H9 (cell line): Measurements from ENCODE around the gene PDE1A. TPM values are rescaled to one million over a fixed set of nuclear protein-coding genes. Genes with fewer than 3 reads are reported as not detected.

Experiments used
- DNase-seq: peaks from one replicate; pipeline ENCODE4 v3.0.0-alpha.2; 2017
- H2AFZ ChIP-seq: one replicate; pipeline ENCODE4 v1.6.1; 2013; ENCODE audit warnings: mild to moderate bottlenecking, low read length, control low read depth, moderate library complexity
- H2AK5ac ChIP-seq: 2 replicates; pipeline ENCODE4 v1.6.1; 2013; ENCODE audit warnings: low read length, control low read depth, mixed read lengths; ENCODE audit not compliant: insufficient read length
- H2BK120ac ChIP-seq: one replicate; pipeline ENCODE4 v1.6.1; 2013; ENCODE audit warnings: low read depth, mild to moderate bottlenecking, low read length, control low read depth, inconsistent platforms; ENCODE audit not compliant: poor library complexity, severe bottlenecking
- H2BK12ac ChIP-seq: 2 replicates; pipeline ENCODE4 v1.6.1; 2013; ENCODE audit warnings: low read length, control low read depth, mixed read lengths, low read depth; ENCODE audit not compliant: insufficient read length
- H2BK15ac ChIP-seq: 2 replicates; pipeline ENCODE4 v1.6.1; 2013; ENCODE audit warnings: low read depth, low read length, control low read depth
- H2BK20ac ChIP-seq: one replicate; pipeline ENCODE4 v1.6.1; 2013; ENCODE audit warnings: low read depth, mild to moderate bottlenecking, low read length, control low read depth, inconsistent platforms; ENCODE audit not compliant: poor library complexity, severe bottlenecking
- H2BK5ac ChIP-seq: 2 replicates; pipeline ENCODE4 v1.6.1; 2013; ENCODE audit warnings: low read length, control low read depth, mixed read lengths; ENCODE audit not compliant: insufficient read length
- H3K14ac ChIP-seq: 2 replicates; pipeline ENCODE4 v1.6.1; 2013; ENCODE audit warnings: low read length, control low read depth; ENCODE audit not compliant: insufficient read depth
- H3K18ac ChIP-seq: 2 replicates; pipeline ENCODE4 v1.6.1; 2013; ENCODE audit warnings: low read depth, mild to moderate bottlenecking, mixed read lengths, low read length, control low read depth; ENCODE audit not compliant: insufficient read length
- H3K23ac ChIP-seq: 2 replicates; pipeline ENCODE4 v1.6.1; 2013; ENCODE audit warnings: low read length, control low read depth, mixed read lengths, low read depth; ENCODE audit not compliant: insufficient read length
- H3K23me2 ChIP-seq: 2 replicates; pipeline ENCODE4 v1.6.1; 2013; ENCODE audit warnings: low read depth, mild to moderate bottlenecking, mixed read lengths, low read length, control low read depth; ENCODE audit not compliant: insufficient read length, poor library complexity, severe bottlenecking
- H3K27ac ChIP-seq: 2 replicates; pipeline ENCODE4 v1.5.1; 2013; ENCODE audit warnings: low read length, control low read depth, mixed read lengths, low read depth; ENCODE audit not compliant: insufficient read length
- H3K27me3 ChIP-seq: 2 replicates; pipeline ENCODE4 v1.6.1; 2013; ENCODE audit warnings: low read length, control low read depth, inconsistent platforms; ENCODE audit not compliant: insufficient read depth
- H3K4ac ChIP-seq: 2 replicates; pipeline ENCODE4 v1.6.1; 2013; ENCODE audit warnings: low read depth, mild to moderate bottlenecking, control low read depth, inconsistent platforms, low read length, moderate library complexity
- H3K4me1 ChIP-seq: 2 replicates; pipeline ENCODE4 v1.6.1; 2013; ENCODE audit warnings: low read length, control low read depth, inconsistent platforms; ENCODE audit not compliant: insufficient read depth
- H3K4me2 ChIP-seq: 2 replicates; pipeline ENCODE4 v1.6.1; 2013; ENCODE audit warnings: low read length, control low read depth, mixed read lengths; ENCODE audit not compliant: insufficient read length, insufficient read depth
- H3K56ac ChIP-seq: 2 replicates; pipeline ENCODE4 v1.6.1; 2013; ENCODE audit warnings: low read depth, mild to moderate bottlenecking, mixed read lengths, low read length, control low read depth; ENCODE audit not compliant: insufficient read length
- H3K79me1 ChIP-seq: 2 replicates; pipeline ENCODE4 v1.6.1; 2013; ENCODE audit warnings: low read depth, mild to moderate bottlenecking, moderate library complexity, low read length, control low read depth, inconsistent platforms; ENCODE audit not compliant: insufficient read depth, poor library complexity, severe bottlenecking
- H3K79me2 ChIP-seq: 2 replicates; pipeline ENCODE4 v1.6.1; 2013; ENCODE audit warnings: low read length, control low read depth, inconsistent platforms; ENCODE audit not compliant: insufficient read depth
- H3K9ac ChIP-seq: 2 replicates; pipeline ENCODE4 v1.6.1; 2013; ENCODE audit warnings: low read length, control low read depth, mixed read lengths; ENCODE audit not compliant: insufficient read length; ENCODE audit errors: extremely low read depth
- H3K9me3 ChIP-seq: one replicate; pipeline ENCODE4 v1.6.1; 2013; ENCODE audit warnings: low read depth, low read length, inconsistent platforms; ENCODE audit not compliant: control insufficient read depth
- H3T11ph ChIP-seq: one replicate; pipeline ENCODE4 v1.6.1; 2013; ENCODE audit warnings: mild to moderate bottlenecking, low read length, control low read depth, inconsistent platforms
- H4K20me1 ChIP-seq: one replicate; pipeline ENCODE4 v1.6.1; 2013; ENCODE audit not compliant: control insufficient read depth, insufficient read length, insufficient read depth
- H4K5ac ChIP-seq: 2 replicates; pipeline ENCODE4 v1.6.1; 2013; ENCODE audit warnings: low read depth, mild to moderate bottlenecking, mixed read lengths, low read length, control low read depth; ENCODE audit not compliant: insufficient read length
- H4K8ac ChIP-seq: replicated peaks from 2 replicates; pipeline ENCODE4 v1.6.1; 2013; ENCODE audit warnings: low read length, control low read depth, mixed read lengths, low read depth; ENCODE audit not compliant: insufficient read length
- H4K91ac ChIP-seq: 2 replicates; pipeline ENCODE4 v1.6.1; 2013; ENCODE audit warnings: low read depth, mild to moderate bottlenecking, moderate library complexity, mixed read lengths, low read length, control low read depth; ENCODE audit not compliant: insufficient read length
- H3K27ac Mint-ChIP-seq, 3 experiments: 2 replicates in 2 of 3; 3 replicates in 1 of 3; pipeline ENCODE4 v1.8.0; 2020 to 2021; ENCODE audit warnings: mixed read lengths in 3 of 3, mild to moderate bottlenecking in 1 of 3, moderate library complexity in 1 of 3
- H3K27me3 Mint-ChIP-seq: 2 replicates; pipeline ENCODE4 v1.8.0; 2021; ENCODE audit warnings: low read depth, mild to moderate bottlenecking, moderate library complexity, mixed read lengths
- H3K36me3 Mint-ChIP-seq, 3 experiments: 2 replicates in 2 of 3; 3 replicates in 1 of 3; pipeline ENCODE4 v1.8.0; 2020 to 2021; ENCODE audit warnings: low read depth in 3 of 3, mixed read lengths in 3 of 3; ENCODE audit not compliant: insufficient read depth in 1 of 3
- H3K4me1 Mint-ChIP-seq, 2 experiments: 2 replicates each; pipeline ENCODE4 v1.8.0; 2020; ENCODE audit warnings: mixed read lengths in 2 of 2
- H3K4me3 Mint-ChIP-seq, 2 experiments: 2 replicates in 1 of 2; 3 replicates in 1 of 2; pipeline ENCODE4 v1.8.0; 2020 to 2021; ENCODE audit warnings: mild to moderate bottlenecking in 2 of 2, mixed read lengths in 2 of 2, moderate library complexity in 1 of 2
- H3K9me3 Mint-ChIP-seq, 2 experiments: 2 replicates in 1 of 2; 3 replicates in 1 of 2; pipeline ENCODE4 v1.8.0; 2020; ENCODE audit warnings: mild to moderate bottlenecking in 2 of 2, mixed read lengths in 2 of 2, moderate library complexity in 1 of 2
- CTCF ChIP-seq: fragments of 200-600 bp; sonication (generic); conservative IDR thresholded peaks from 3 replicates; pipeline ENCODE4 v1.8.0; 2021; ENCODE audit warnings: antibody characterized with exemption, mild to moderate bottlenecking
- WGBS: extraction: QIAGEN DNeasy Blood & Tissue Kit; methylation state at CpG from one replicate; pipeline ENCODE4 v1.1.7; 2013; ENCODE audit warnings: missing lambda C conversion rate, low lambda C conversion rate, mixed read lengths; ENCODE audit not compliant: insufficient read length; ENCODE audit errors: extremely low coverage; 5-methylcytosine and 5-hydroxymethylcytosine counted together
- total RNA-seq: library from RNA; stranded (reverse); gene quantifications from 2 replicates; pipeline ENCODE4 v1.2.1, GENCODE V29; 2021

Gene PDE1A
- total RNA-seq, 1 experiment from 2014 or later, result 0.11 TPM

GRCh38 chr2:182473635-182474034 is 46.8 kb upstream of the PDE1A start:
- no peak overlapping the region for H3K9ac ChIP-seq
- no peak overlapping the region for H2BK12ac ChIP-seq
- H3K18ac ChIP-seq, result no peak overlapping the region
- no peak overlapping the region for H3K27ac Mint-ChIP-seq
- H3K27ac ChIP-seq, result no peak overlapping the region
- no peak overlapping the region for H3K4me3 Mint-ChIP-seq
- H3K4ac ChIP-seq, result no peak overlapping the region
- peaks cover 3% of the 10 kb centered on the region; the same call in 1 of the 2 replicates for H3K27me3 Mint-ChIP-seq
- peaks cover 4 to 5% of the 10 kb centered on the region in 2 experiments for H3K4me1 Mint-ChIP-seq
- H3K14ac ChIP-seq, result no peak overlapping the region
- H4K20me1 ChIP-seq, result no peaks in the 10 kb centered on the region
- H4K5ac ChIP-seq, result no peak overlapping the region
- H3K23me2 ChIP-seq, result no peaks in the 10 kb centered on the region
- H2BK20ac ChIP-seq, result no peak overlapping the region
- WGBS, result no CpG with 5 or more reads among the region's 4 CpGs
- no peaks in the 10 kb centered on the region for H3K27me3 ChIP-seq
- H3K23ac ChIP-seq, result no peak overlapping the region
- H3K9me3 Mint-ChIP-seq, result peaks cover 6% of the 10 kb centered on the region in 2 experiments
- no peak overlapping the region for H3K56ac ChIP-seq
- no peak overlapping the region for H2BK5ac ChIP-seq
- no peak overlapping the region for H4K8ac ChIP-seq
- no peaks in the 10 kb centered on the region for H3K9me3 ChIP-seq
- no peak overlapping the region for H3K4me2 ChIP-seq
- H3K79me1 ChIP-seq, result no peaks in the 10 kb centered on the region
- no peak overlapping the region for H2BK15ac ChIP-seq
- H3K36me3 Mint-ChIP-seq, result peaks cover 3 to 7% (median 6%) of the 10 kb centered on the region in 3 experiments; a peak in 5 of 7 replicates
- DNase-seq, result no peak
- no peaks in the 10 kb centered on the region for H3K4me1 ChIP-seq
- no peak overlapping the region for H2BK120ac ChIP-seq
- no peak overlapping the region for H3T11ph ChIP-seq
- no peak overlapping the region for H4K91ac ChIP-seq
- no peak overlapping the region for H2AK5ac ChIP-seq
- no peaks in the 10 kb centered on the region for H3K79me2 ChIP-seq
- TF ChIP-seq CTCF, result no peak
- H2AFZ ChIP-seq, result no peak overlapping the region
